HL-60/S4 (cell line): ENCODE data around the gene CCL19.
"Not testable (repeated sequence)": the region's sequence is repeated elsewhere in the genome, so short reads cannot be mapped to it uniquely, and the experiment has no call there.

Experiments used
- in situ Hi-C: fragments of 300-500 bp; cut with MboI; formaldehyde crosslinking; loops from 2 replicates; pipeline ENCODE4 v1.14.3; 2022; ENCODE audit warnings: low sequenced_read_pairs

The CCL19 gene

GRCh38 chr9:34690983-34691935 is at the start of gene CCL19:
CCL19 (minus strand) TSS chr9:34691276; CDS start chr9:34691139, 137 bp downstream.
- in situ Hi-C loops, result no loop called here

GRCh38 chr9:34740176-34740575 is 49.1 kb upstream of the CCL19 start:
- in situ Hi-C loops, result not testable (repeated sequence)

GRCh38 chr9:34737677-34738260 is 46.7 kb upstream of the CCL19 start:
- in situ Hi-C loops, result no loop called here

DNA sequence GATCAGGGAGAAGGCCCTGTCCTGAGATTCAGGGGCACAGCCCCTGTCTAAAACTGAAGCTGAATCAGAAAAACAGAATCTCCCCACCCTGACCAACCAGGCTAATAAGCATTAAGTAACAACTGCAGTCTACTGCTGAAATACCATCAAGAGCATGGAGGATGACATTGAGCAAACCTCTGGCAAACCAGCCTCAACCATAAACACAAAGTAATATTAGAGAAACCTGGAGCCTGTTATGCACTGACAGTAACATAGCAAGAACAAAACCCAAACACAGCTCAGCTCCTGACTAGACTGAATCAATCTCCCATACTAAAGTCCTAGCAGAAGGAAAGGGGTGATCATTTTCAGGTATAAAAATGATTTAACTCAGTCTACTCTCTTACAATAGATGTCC is 43.6 kb upstream of the CCL19 start:
- in situ Hi-C loops, result no loop called here

DNA sequence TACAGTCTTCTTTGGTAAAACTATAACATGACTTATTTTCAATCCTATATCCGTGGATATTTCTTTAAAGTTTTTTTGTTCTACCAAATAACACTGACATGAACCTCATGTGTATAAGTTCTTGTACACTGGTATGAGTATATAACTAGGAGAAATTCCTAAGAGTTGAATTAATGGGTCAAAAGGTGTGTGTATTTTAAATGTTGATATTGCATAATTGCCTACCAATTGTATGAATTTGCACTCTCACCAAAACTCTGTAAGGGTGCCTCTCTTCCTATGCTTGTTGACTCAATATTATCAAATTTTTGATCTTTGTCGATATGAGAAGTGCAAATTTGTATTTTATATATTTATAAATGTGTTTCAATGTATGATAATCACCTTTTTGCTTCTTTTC is 41.8 kb upstream of the CCL19 start:
- in situ Hi-C loops, result no loop called here

DNA sequence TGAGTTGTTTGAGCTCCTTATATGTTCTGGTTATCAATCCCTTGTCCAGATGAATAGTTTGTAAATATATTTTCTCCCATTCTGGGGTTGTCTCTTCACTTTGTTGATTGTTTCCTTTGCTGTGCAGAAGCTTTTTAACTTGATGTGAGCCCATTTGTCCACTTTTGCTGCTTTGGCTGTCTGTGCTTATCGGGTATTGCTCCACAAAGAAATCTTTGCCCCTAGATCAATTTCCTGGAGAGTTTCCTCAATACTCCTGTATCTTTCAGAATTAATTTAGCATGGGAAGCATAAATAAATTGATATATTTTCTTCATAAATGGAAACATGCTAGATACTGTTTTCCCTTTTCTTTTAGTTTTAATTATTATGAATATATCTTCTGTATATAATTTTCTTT is 41.4 kb upstream of the CCL19 start:
- in situ Hi-C loops, result no loop called here

- in situ Hi-C loops, result no loop called here
Observed at GRCh38 chr9:34723141-34723540, 32.1 kb upstream of the CCL19 start.

DNA sequence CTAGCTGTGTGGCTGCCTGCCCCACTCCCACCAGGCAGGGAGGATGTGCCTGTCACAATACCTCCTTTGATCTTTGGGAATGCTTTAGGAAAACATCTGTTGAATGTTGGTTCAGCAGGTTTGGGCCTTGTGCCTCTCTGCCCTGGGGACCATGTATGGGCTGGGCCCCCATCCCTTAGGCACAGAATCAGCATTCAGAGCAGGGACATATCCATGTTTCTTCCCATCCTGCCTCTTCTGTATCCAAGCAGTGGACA is 28.6 kb upstream of the CCL19 start:
- in situ Hi-C loops, result not testable (repeated sequence)

- in situ Hi-C loops, result no loop called here
Observed at GRCh38 chr9:34719021-34719768, 28.1 kb upstream of the CCL19 start.

GRCh38 chr9:34717996-34718614 is 27.0 kb upstream of the CCL19 start:
- in situ Hi-C loops, result no loop called here

- in situ Hi-C loops, result no loop called here
Observed at GRCh38 chr9:34716711-34717110, 25.6 kb upstream of the CCL19 start.

DNA sequence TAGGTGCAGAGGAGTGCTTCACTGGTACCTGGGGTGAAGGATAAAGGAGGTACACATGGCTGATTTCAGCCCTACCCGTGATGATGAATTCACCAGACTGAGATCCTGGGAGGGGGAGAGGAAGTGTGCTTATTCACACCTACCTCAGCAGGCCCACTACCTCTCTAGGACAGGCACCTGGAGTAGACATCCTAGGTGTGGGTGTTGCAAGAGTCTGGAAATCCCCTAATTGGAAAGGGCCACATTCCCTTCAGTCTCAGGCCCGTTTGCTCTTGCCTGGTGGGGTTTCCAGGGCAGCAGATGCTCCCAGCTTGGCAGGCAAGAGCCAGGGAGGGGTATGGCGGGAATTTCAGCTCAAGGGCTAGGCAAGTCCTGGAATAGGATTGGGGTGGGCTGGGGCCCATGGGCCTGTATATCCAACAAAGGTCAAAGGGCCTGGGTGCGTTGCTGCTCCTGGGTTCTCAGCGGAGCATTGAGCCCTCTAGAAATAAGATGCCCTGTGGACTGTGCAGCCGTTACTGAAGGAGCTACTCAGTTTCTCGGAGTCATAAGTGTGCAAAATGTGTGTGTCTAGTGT is 24.7 kb upstream of the CCL19 start:
- in situ Hi-C loops, result no loop called here

DNA sequence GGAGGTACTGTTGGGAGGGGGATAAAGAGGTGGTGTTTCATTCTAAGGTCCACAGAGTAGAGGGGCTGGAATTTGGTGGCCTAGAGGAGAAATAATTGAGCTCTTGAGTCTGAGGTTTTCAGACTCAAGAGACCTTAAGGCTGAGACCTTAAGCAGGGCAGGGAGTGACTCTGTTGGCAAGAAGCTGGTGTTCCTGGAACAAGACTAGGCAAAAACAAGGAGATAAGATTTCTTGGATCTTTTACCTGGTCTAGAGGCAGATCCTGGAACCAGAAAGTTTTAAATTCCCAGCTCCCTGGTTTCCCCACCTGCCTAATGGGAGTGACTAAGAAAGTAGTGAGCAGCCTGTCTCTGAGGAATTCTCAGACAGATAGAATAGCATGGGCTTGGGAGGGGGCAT is 22.9 kb upstream of the CCL19 start:
- in situ Hi-C loops, result no loop called here

GRCh38 chr9:34712140-34712539 is 21.1 kb upstream of the CCL19 start:
- in situ Hi-C loops, result no loop called here

GRCh38 chr9:34710023-34710422 is 18.9 kb upstream of the CCL19 start, which contains the start of gene CCL21:
CCL21 (minus strand) TSS chr9:34710136; CDS start chr9:34710066, 70 bp downstream.
- in situ Hi-C loops, result no loop called here

- in situ Hi-C loops, result no loop called here
Observed at GRCh38 chr9:34709196-34709978, 18.3 kb upstream of the CCL19 start.

GRCh38 chr9:34707130-34707529 is 16.1 kb upstream of the CCL19 start:
- in situ Hi-C loops, result no loop called here

DNA sequence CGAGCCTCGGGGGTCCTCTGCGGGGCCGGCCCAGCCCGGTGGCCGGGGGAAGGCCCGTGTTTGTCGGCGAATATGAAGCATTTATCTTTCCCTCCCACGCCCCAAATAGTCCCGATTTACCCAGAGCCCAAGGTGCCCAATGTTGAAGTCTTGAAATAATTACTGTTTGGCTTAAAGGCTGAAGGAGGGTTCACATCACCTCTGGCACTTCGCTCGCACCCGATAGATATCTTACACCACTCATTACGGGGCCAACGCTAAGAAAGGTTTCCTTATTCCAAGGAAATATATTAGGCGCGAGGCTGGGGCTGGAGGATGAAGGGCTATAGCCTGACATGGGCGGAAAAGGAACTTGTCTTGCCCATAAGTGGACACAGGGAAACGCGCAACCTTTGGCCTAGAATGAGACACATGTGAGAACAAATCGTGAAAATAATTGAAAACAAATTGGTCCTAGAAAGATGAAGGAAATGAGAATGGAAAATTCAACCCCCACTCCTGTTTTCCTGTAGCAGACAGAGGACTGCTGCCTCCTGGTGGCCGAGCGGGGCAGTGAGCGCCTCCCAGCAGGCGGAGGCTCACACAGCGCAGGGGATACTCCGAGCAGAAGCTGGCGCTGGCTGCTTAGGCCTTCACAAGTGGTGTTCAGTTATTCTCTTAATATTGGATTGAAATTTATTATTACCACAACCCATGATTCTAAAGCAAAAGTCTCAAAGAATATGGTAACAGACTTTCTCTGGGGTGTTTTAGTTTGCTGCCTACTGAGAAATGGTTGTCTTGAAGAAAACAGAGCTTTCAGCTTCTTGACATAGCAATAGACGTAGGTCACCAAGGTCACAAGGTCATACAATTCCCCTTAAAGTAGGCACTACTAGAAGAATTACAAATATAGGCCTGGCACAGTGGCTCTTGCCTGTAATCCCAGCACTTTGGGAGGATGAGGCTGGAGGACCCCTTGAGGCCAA is 11.0 kb upstream of the CCL19 start:
- in situ Hi-C loops, result no loop called here
